GM18498 (cell line): ENCODE measurements around the gene IL13RA1.
"Not testable (repeated sequence)": the region's sequence is repeated elsewhere in the genome, so short reads cannot be mapped to it uniquely, and the experiment has no call there.

Experiments
- ATAC-seq: cut with Tn5 transposase; IDR thresholded peaks from one replicate; pipeline ENCODE4 v1.9.1; 2021; ENCODE audit warnings: mild to moderate bottlenecking, moderate library complexity; ENCODE audit not compliant: unreplicated experiment

IL13RA1 gene

GRCh38 chrX:118727686-118728339 lies 407 bp downstream of the IL13RA1 start:
- ATAC-seq: peak; percentile 31

- no peak for ATAC-seq
Measured at GRCh38 chrX:118729042-118729652, 1.7 kb downstream of the IL13RA1 start.

- no peak for ATAC-seq
Measured at GRCh38 chrX:118730500-118731247, 3.3 kb downstream of the IL13RA1 start.

- not testable (repeated sequence) for ATAC-seq
Measured at GRCh38 chrX:118732551-118732950, 5.1 kb downstream of the IL13RA1 start.

- peak; percentile 52 for ATAC-seq
Measured at GRCh38 chrX:118734909-118735308, 7.5 kb downstream of the IL13RA1 start.

GRCh38 chrX:118736394-118737010 lies 9.1 kb downstream of the IL13RA1 start:
- ATAC-seq: peak; percentile 58

- ATAC-seq: no peak
Measured at GRCh38 chrX:118739577-118739976, 12.2 kb downstream of the IL13RA1 start.

- no peak for ATAC-seq
Measured at GRCh38 chrX:118740276-118740889, 13.0 kb downstream of the IL13RA1 start.

GRCh38 chrX:118742176-118742575 lies 14.8 kb downstream of the IL13RA1 start:
- no peak for ATAC-seq

GRCh38 chrX:118745570-118745969 lies 18.2 kb downstream of the IL13RA1 start:
- no peak for ATAC-seq

- ATAC-seq: peak; percentile 92
Measured at GRCh38 chrX:118751950-118752783, 24.8 kb downstream of the IL13RA1 start.

- no peak for ATAC-seq
Measured at GRCh38 chrX:118755633-118756032, 28.2 kb downstream of the IL13RA1 start.

- ATAC-seq: no peak
Measured at GRCh38 chrX:118756101-118756500, 28.7 kb downstream of the IL13RA1 start.

- no peak for ATAC-seq
Measured at GRCh38 chrX:118758511-118758910, 31.1 kb downstream of the IL13RA1 start.

- ATAC-seq: no peak
Measured at GRCh38 chrX:118760025-118760424, 32.6 kb downstream of the IL13RA1 start.

GRCh38 chrX:118761939-118762707 lies 34.7 kb downstream of the IL13RA1 start:
- ATAC-seq: no peak

GRCh38 chrX:118763489-118763888 lies 36.1 kb downstream of the IL13RA1 start:
- ATAC-seq: no peak

- no peak for ATAC-seq
Measured at GRCh38 chrX:118764122-118764521, 36.7 kb downstream of the IL13RA1 start.

GRCh38 chrX:118770133-118770760 lies 42.8 kb downstream of the IL13RA1 start:
- no peak for ATAC-seq
